Upper lobe of left lung (tissue), 6 donors: Measurements from ENCODE around the gene SLIT1. TPM values are rescaled to one million over a fixed set of nuclear protein-coding genes. Genes with fewer than 3 reads are reported as not detected.

Experiments
- ATAC-seq, 2 donors: fragments of 200-7000 bp; cut with Tn5 transposase; one replicate each; pipeline ENCODE4 v1.9.1; 2022; ENCODE audit warnings: mild to moderate bottlenecking in 2 of 2, moderate library complexity in 2 of 2; ENCODE audit not compliant: low FRiP score in 2 of 2
- DNase-seq, 2 donors: peaks; one replicate each; pipeline ENCODE4 v3.0.0-alpha.2; 2019 to 2020
- H3K27ac ChIP-seq, 4 donors: fragments of 200-600 bp; sonication (generic); one replicate each; pipeline ENCODE4 v1.5.1; 2016 to 2019
- H3K27me3 ChIP-seq, 4 donors: fragments of 200-600 bp; sonication (generic); one replicate each; pipeline ENCODE4 v1.5.1; 2017 to 2019
- H3K36me3 ChIP-seq, 4 donors: fragments of 200-600 bp; sonication (generic); one replicate each; pipeline ENCODE4 v1.5.1; 2016 to 2019
- H3K4me1 ChIP-seq, 4 donors: fragments of 200-600 bp; sonication (generic); one replicate each; pipeline ENCODE4 v1.5.1; 2018 to 2019
- H3K4me3 ChIP-seq, 4 donors: fragments of 200-600 bp; sonication (generic); one replicate each; pipeline ENCODE4 v1.5.1; 2017 to 2019; ENCODE audit warnings: mild to moderate bottlenecking in 2 of 4, moderate library complexity in 1 of 4
- H3K9me3 ChIP-seq, 4 donors: fragments of 200-600 bp; sonication (generic); one replicate each; pipeline ENCODE4 v1.5.1; 2018 to 2019
- CTCF ChIP-seq, 6 experiments: fragments of 450-650 bp in 4 of 6; fragments of 200-600 bp in 2 of 6; sonication (generic) in 2 of 6; IDR thresholded peaks; one replicate each; pipeline ENCODE4 v1.5.1; 2016 to 2019; ENCODE audit warnings: antibody characterized with exemption in 6 of 6
- EP300 ChIP-seq, 4 donors: sonication (generic); formaldehyde crosslinking; IDR thresholded peaks; one replicate each; pipeline ENCODE4 v1.5.1; 2017; ENCODE audit warnings: antibody characterized with exemption in 4 of 4, control low read depth in 2 of 4
- POLR2A ChIP-seq, 4 donors: fragments of 450-650 bp; IDR thresholded peaks; one replicate each; pipeline ENCODE4 v1.5.1; 2016 to 2017; ENCODE audit warnings: antibody characterized with exemption in 4 of 4, mild to moderate bottlenecking in 2 of 4
- POLR2AphosphoS5 ChIP-seq, 2 donors: sonication (generic); formaldehyde crosslinking; IDR thresholded peaks; one replicate each; pipeline ENCODE4 v1.5.1; 2017; ENCODE audit warnings: antibody characterized with exemption in 2 of 2
- WGBS, 2 donors: methylation state at CpG; one replicate each; pipeline ENCODE4 v1.1.5; 2017 to 2018; 5-methylcytosine and 5-hydroxymethylcytosine counted together
- total RNA-seq, 6 donors: library from RNA; depleted of rRNA in 4 of 6; stranded (reverse); fragments of >200 nt in 4 of 6; gene quantifications; one replicate each; pipeline versions ENCODE4 v1.1.0 to v1.2.1, GENCODE V29; 2016 to 2021
- donor health status: DM: no; HTN: no; CAD: no; lungs with moderate emphysema.
- donor health status: DM: no; HTN: yes; CAD: no; lungs with severe emphysema.

Gene SLIT1
- total RNA-seq, 6 donors from 2014 or later, result 0.30 to 1.6 (median 0.54) TPM; not detected in 1

DNA sequence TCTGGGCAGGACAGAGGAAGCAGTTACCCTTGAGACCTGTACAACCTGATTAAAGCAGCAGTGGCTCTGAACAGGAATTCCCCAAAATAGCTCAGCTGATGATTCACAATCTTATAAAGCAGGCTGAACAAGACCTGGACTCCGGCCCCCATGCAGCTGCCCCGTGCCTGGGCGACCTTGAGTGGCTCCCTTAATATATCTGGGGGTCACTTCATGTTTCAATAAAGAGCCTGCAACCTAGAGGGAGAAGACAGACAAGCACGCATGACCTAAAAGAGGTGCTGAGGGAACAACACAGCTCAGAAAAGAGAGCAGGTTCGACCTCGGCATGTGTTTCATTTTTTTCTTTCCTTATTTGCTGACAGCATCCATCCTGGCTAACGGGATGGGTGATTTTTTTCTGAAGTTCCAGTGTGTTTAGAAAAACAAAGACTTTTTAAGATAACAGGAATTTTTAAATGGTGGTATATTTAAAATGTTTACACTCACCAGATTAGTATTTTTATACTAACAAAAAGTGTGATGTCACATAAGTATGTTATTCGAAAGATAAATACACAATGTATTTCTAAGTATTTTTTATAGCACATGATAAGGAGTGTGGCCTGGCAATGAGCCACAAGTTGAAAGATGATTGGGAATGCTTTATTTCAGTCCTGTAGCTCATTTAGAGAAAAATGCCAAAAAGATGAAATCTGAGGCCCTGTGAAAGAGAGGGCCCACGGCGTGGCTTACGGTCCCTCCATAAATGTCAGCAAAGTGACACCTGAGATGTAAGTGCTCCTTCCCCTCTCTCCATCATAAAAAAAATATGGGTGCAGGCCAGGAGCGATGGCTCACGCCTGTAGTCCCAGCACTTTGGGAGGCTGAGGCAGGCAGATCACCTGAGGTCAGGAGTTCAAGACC is 161.3 kb downstream of the SLIT1 start:
- no peak for DNase-seq
- no peaks in the 10 kb centered on the region for H3K27me3 ChIP-seq
- H3K4me3 ChIP-seq, result no peak overlapping the region
- no peaks in the 10 kb centered on the region for H3K9me3 ChIP-seq
- TF ChIP-seq POLR2AphosphoS5 (IDR thresholded peaks at IDR 0.05) (no peak), EP300 (IDR thresholded peaks at IDR 0.05) (no peak), POLR2A (IDR thresholded peaks at IDR 0.05) (no peak), CTCF (IDR thresholded peaks at IDR 0.05) (no peak)
- ATAC-seq, result no peak
- H3K4me1 ChIP-seq, result no peaks in the 10 kb centered on the region
- H3K27ac ChIP-seq, result no peak overlapping the region
- H3K36me3 ChIP-seq, result no peaks in the 10 kb centered on the region
- 63 to 68% methylated on average over 13 of the region's 13 CpGs for WGBS, 2 donors

- no peak overlapping the region for H3K27ac ChIP-seq
- DNase-seq (no peak), ATAC-seq (no peak)
- 83 to 85% methylated on average over 14 of the region's 14 CpGs for WGBS, 2 donors
- no peak for TF ChIP-seq EP300 (IDR thresholded peaks at IDR 0.05)
- TF ChIP-seq CTCF (IDR thresholded peaks at IDR 0.05), result no peak
- TF ChIP-seq POLR2AphosphoS5 (IDR thresholded peaks at IDR 0.05), result no peak
- no peak for TF ChIP-seq POLR2A (IDR thresholded peaks at IDR 0.05)
- H3K4me3 ChIP-seq, result no peak overlapping the region
- H3K36me3 ChIP-seq, result no peaks in the 10 kb centered on the region
- H3K9me3 ChIP-seq, result no peaks in the 10 kb centered on the region
- no peaks in the 10 kb centered on the region for H3K4me1 ChIP-seq
- no peaks in the 10 kb centered on the region for H3K27me3 ChIP-seq
These were observed 162.2 kb downstream of the SLIT1 start for GRCh38 chr10:97023401-97024167.

DNA sequence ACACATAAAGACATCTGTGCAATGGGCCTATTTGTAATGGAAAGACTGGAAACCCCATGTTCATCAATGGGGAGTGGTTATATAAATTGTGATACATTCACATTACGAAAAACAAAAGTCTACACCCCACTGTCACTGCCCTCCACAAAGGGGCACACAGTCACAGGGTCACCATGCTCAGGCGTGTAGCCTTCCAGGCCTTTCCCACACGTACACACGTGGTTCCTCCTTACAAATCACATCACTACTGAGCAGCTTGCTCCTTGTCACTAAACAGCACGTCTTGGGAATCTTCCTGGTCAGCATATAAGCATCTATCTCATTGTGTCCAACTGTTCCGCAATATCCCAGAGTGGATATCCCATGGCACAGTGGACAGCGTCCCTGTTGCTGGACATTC is 163.1 kb downstream of the SLIT1 start:
- DNase-seq (no peak), ATAC-seq (no peak)
- no peaks in the 10 kb centered on the region for H3K27me3 ChIP-seq
- H3K36me3 ChIP-seq, result no peaks in the 10 kb centered on the region
- H3K9me3 ChIP-seq, result no peaks in the 10 kb centered on the region
- 96 to 97% methylated on average over 7 of the region's 7 CpGs for WGBS, 2 donors
- no peak overlapping the region for H3K27ac ChIP-seq
- no peaks in the 10 kb centered on the region for H3K4me1 ChIP-seq
- H3K4me3 ChIP-seq, result no peak overlapping the region
- TF ChIP-seq CTCF (IDR thresholded peaks at IDR 0.05) (no peak), EP300 (IDR thresholded peaks at IDR 0.05) (no peak), POLR2A (IDR thresholded peaks at IDR 0.05) (no peak), POLR2AphosphoS5 (IDR thresholded peaks at IDR 0.05) (no peak)

DNA sequence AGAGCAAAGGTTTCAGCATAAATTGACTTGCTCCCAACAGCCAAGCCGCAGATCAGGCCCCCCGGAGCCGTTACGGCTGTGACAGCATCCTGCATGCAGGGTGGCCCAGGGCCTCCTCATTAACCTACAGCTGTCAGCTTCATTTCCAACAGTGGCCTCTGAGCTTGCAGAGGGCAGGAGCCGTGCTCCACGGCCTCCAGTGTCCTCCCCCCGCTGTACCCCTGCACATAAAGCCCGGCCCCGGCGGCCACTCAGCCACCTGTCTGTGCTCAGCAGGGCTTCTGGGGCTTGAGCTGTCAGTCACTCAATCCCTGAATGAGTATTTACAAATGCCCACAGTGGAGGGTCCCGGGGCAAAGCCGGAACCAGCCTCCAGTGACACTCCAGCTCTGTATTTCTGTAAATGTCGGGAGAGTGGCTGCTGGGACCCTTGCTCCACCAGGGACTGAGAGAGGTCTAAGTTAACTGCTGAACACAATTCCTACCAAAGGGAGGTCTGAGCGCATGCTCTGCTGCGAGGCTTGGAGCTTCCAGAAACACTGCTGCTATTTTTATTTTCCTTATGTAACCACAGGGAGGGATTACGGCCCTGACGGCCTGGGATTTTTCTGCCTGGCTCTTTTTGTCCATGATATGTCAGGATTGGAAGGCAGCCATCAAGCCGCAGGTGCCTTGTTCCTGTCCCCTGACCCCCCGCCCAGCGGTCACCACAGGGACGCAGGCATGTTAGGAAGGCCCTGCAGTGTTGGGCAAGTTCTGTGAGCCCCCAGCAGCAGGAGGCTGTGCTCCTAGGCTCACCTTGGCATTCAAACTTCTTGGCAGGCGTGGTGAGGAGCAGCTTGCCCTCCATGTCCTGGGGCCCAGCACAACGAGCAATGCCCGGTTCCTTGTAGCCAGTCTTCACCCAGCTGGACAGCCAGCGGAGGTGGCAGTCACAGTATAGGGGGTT is 165.0 kb downstream of the SLIT1 start:
- no peak overlapping the region for H3K4me3 ChIP-seq
- no peaks in the 10 kb centered on the region for H3K27me3 ChIP-seq
- H3K27ac ChIP-seq, result no peak overlapping the region
- no peaks in the 10 kb centered on the region for H3K9me3 ChIP-seq
- ATAC-seq (peak in 1 of 2 donors; percentile 4), DNase-seq (peak in 1 of 2 donors; percentile 78)
- H3K36me3 ChIP-seq, result no peaks in the 10 kb centered on the region
- TF ChIP-seq CTCF (IDR thresholded peaks at IDR 0.05) (no peak), POLR2A (IDR thresholded peaks at IDR 0.05) (no peak), POLR2AphosphoS5 (IDR thresholded peaks at IDR 0.05) (no peak), EP300 (IDR thresholded peaks at IDR 0.05) (no peak)
- no peaks in the 10 kb centered on the region for H3K4me1 ChIP-seq
- 73 to 80% methylated on average over 11 to 25 of the region's 25 CpGs for WGBS, 2 donors
